A549 (cell line): ENCODE results near the gene TENT5A.
A peak's percentile ranks its signal among the peaks of the same experiment; 100 is the strongest.
"Not testable (repeated sequence)": the region's sequence is repeated elsewhere in the genome, so short reads cannot be mapped to it uniquely, and the experiment has no call there.

Experiments
- BHLHE40 ChIP-seq: IDR thresholded peaks from 2 replicates; pipeline ENCODE4 v1.6.1; 2012; ENCODE audit warnings: low read depth, low read length, inconsistent platforms
- CEBPB ChIP-seq, 2 experiments: fragments of >200 bp in 1 of 2; sonication (Bioruptor Twin) in 1 of 2; formaldehyde crosslinking in 1 of 2; IDR thresholded peaks; 2 replicates each; pipeline ENCODE4 v1.6.1; 2012 to 2016
- CTCF ChIP-seq: fragments of >200 bp; sonication (Bioruptor Twin); formaldehyde crosslinking; IDR thresholded peaks from 3 replicates; pipeline ENCODE4 v1.5.1; 2016
- EP300 ChIP-seq, 2 experiments: fragments of >200 bp; sonication (Bioruptor Twin); formaldehyde crosslinking; IDR thresholded peaks; 2 replicates in 1 of 2; 3 replicates in 1 of 2; pipeline ENCODE4 v1.6.1; 2016 to 2017
- MAZ ChIP-seq: fragments of 150-350 bp; IDR thresholded peaks from 2 replicates; pipeline ENCODE4 v1.6.1; 2014; ENCODE audit warnings: antibody characterized with exemption, low read depth, low read length, borderline replicate concordance
- MYC ChIP-seq: IDR thresholded peaks from 2 replicates; pipeline ENCODE4 v1.6.1; 2012; ENCODE audit warnings: mild to moderate bottlenecking, inconsistent platforms, low read length, improper control_type of control experiment, borderline replicate concordance
- NR3C1 ChIP-seq: fragments of >200 bp; sonication (Bioruptor Twin); formaldehyde crosslinking; IDR thresholded peaks from 3 replicates; pipeline ENCODE4 v1.6.1; 2017
- POLR2A ChIP-seq: IDR thresholded peaks from 2 replicates; pipeline ENCODE4 v1.6.1; 2012; ENCODE audit warnings: mild to moderate bottlenecking, low read length
- RAD21 ChIP-seq, 2 experiments: fragments of >200 bp in 1 of 2; sonication (Bioruptor Twin) in 1 of 2; formaldehyde crosslinking in 1 of 2; IDR thresholded peaks in 1 of 2; conservative IDR thresholded peaks in 1 of 2; 2 replicates in 1 of 2; 3 replicates in 1 of 2; pipeline ENCODE4 v1.6.1; 2012 to 2018; ENCODE audit warnings: inconsistent platforms in 1 of 2
- ZNF302 ChIP-seq: fragments of 250-450 bp; sonication (Bioruptor Pico); IDR thresholded peaks from 2 replicates; pipeline ENCODE4 v1.9.0; 2021; ENCODE audit warnings: inconsistent platforms, mild to moderate bottlenecking, moderate library complexity

- TF ChIP-seq CEBPB (IDR thresholded peaks at IDR 0.05) = peak in 1 of 2 experiments; percentile 44; a peak in 1 of 4 replicates
- TF ChIP-seq CTCF; MYC; ZNF302 (CRISPR knock-in tag); BHLHE40; RAD21 (conservative IDR thresholded peaks at IDR 0.05 in 1 of 2, IDR thresholded peaks at IDR 0.05 in 1 of 2); POLR2A; MAZ; EP300 (IDR thresholded peaks at IDR 0.05); NR3C1: not testable (repeated sequence)
These were observed 23.7 kb upstream of the TENT5A start for GRCh38 chr6:81776219-81776618.
